C4-2B (cell line): Measurements from ENCODE around the gene ABCA6.

Source experiments
- H3K27ac ChIP-seq: fragments of 450-650 bp; 2 replicates; pipeline ENCODE4 v1.5.1; 2017
- CTCF ChIP-seq: fragments of 450-650 bp; conservative IDR thresholded peaks from 2 replicates; pipeline ENCODE4 v1.5.1; 2017; ENCODE audit warnings: mild to moderate bottlenecking
- ZFX ChIP-seq: fragments of 450-650 bp; IDR thresholded peaks from 2 replicates; pipeline ENCODE4 v1.6.1; 2017

ABCA6 gene

GRCh38 chr17:69105907-69106730 is 35.6 kb downstream of the ABCA6 start:
- no peak overlapping the region for H3K27ac ChIP-seq
- TF ChIP-seq ZFX: no peak

- H3K27ac ChIP-seq: no peak overlapping the region
- TF ChIP-seq ZFX: no peak
- TF ChIP-seq CTCF: no peak
Measured at GRCh38 chr17:69103557-69104233, 38.0 kb downstream of the ABCA6 start.

GRCh38 chr17:69098625-69099024 is 43.1 kb downstream of the ABCA6 start:
- H3K27ac ChIP-seq: no peak overlapping the region
- no peak for TF ChIP-seq CTCF
- no peak for TF ChIP-seq ZFX

- no peak overlapping the region for H3K27ac ChIP-seq
- TF ChIP-seq CTCF (no peak), ZFX (no peak)
Measured at GRCh38 chr17:69096541-69096940, 45.2 kb downstream of the ABCA6 start.

GRCh38 chr17:69093995-69094394 is 47.7 kb downstream of the ABCA6 start:
- TF ChIP-seq CTCF: no peak
- no peak for TF ChIP-seq ZFX
- no peak overlapping the region for H3K27ac ChIP-seq

- no peak overlapping the region for H3K27ac ChIP-seq
- TF ChIP-seq ZFX: no peak
- no peak for TF ChIP-seq CTCF
Measured at GRCh38 chr17:69093279-69093789, 48.4 kb downstream of the ABCA6 start.

GRCh38 chr17:69090365-69090764 is 51.3 kb downstream of the ABCA6 start:
- H3K27ac ChIP-seq: no peak overlapping the region
- TF ChIP-seq ZFX: no peak
- TF ChIP-seq CTCF: no peak
